GM19023 (cell line): ENCODE results near the gene FBXO38.
A peak's percentile ranks its signal among the peaks of the same experiment; 100 is the strongest.

Experiments used
- ATAC-seq: cut with Tn5 transposase; IDR thresholded peaks from one replicate; pipeline ENCODE4 v1.9.1; 2021; ENCODE audit warnings: mild to moderate bottlenecking, moderate library complexity; ENCODE audit not compliant: unreplicated experiment

FBXO38 gene

GRCh38 chr5:148383564-148384379 is at the start of gene FBXO38:
TSS of gene FBXO38 (plus strand) at chr5:148383958. CDS start at chr5:148394777, 10,819 bp downstream.
- ATAC-seq = peak; percentile 99

- ATAC-seq = no peak
Measured at GRCh38 chr5:148335259-148335658, 48.5 kb upstream of the FBXO38 start, which contains the start of gene SPINK9. TSS of gene SPINK9 (plus strand) at chr5:148335559. CDS start at chr5:148335614, 55 bp downstream.

GRCh38 chr5:148336704-148337435 is 46.9 kb upstream of the FBXO38 start:
- ATAC-seq = no peak

GRCh38 chr5:148342371-148343045 is 41.2 kb upstream of the FBXO38 start:
- no peak for ATAC-seq

GRCh38 chr5:148343046-148343407 is 40.7 kb upstream of the FBXO38 start:
- ATAC-seq = no peak

- ATAC-seq = no peak
Measured at GRCh38 chr5:148343603-148344487, 39.9 kb upstream of the FBXO38 start.

GRCh38 chr5:148347706-148348105 is 36.1 kb upstream of the FBXO38 start:
- ATAC-seq = no peak

GRCh38 chr5:148352696-148353095 is 31.1 kb upstream of the FBXO38 start:
- ATAC-seq = no peak

GRCh38 chr5:148353634-148354033 is 30.1 kb upstream of the FBXO38 start:
- ATAC-seq = no peak

GRCh38 chr5:148364343-148364742 is 19.4 kb upstream of the FBXO38 start:
- no peak for ATAC-seq

- ATAC-seq = no peak
Measured at GRCh38 chr5:148368299-148368698, 15.5 kb upstream of the FBXO38 start.

- no peak for ATAC-seq
Measured at GRCh38 chr5:148372166-148372725, 11.5 kb upstream of the FBXO38 start.

GRCh38 chr5:148372893-148373292 is 10.9 kb upstream of the FBXO38 start:
- no peak for ATAC-seq

- ATAC-seq = peak; percentile 86
Measured at GRCh38 chr5:148374690-148375360, 8.9 kb upstream of the FBXO38 start.

GRCh38 chr5:148376198-148376597 is 7.6 kb upstream of the FBXO38 start:
- ATAC-seq = no peak

GRCh38 chr5:148378670-148379069 is 5.1 kb upstream of the FBXO38 start:
- no peak for ATAC-seq

- no peak for ATAC-seq
Measured at GRCh38 chr5:148379340-148379739, 4.4 kb upstream of the FBXO38 start.

- no peak for ATAC-seq
Measured at GRCh38 chr5:148381906-148382305, 1.9 kb upstream of the FBXO38 start.

- no peak for ATAC-seq
Measured at GRCh38 chr5:148382961-148383360, 797 bp upstream of the FBXO38 start.

- peak; percentile 29 for ATAC-seq
Measured at GRCh38 chr5:148384380-148384737, 601 bp downstream of the FBXO38 start.
